Dedifferentiated amniotic fluid mesenchymal stem cell (primary cell): ENCODE data around the gene PPP1R15B.

Source experiments
- DNase-seq: peaks from one replicate; pipeline ENCODE4 v3.0.0-alpha.2; 2016; ENCODE audit errors: extremely low spot score

PPP1R15B gene

DNA sequence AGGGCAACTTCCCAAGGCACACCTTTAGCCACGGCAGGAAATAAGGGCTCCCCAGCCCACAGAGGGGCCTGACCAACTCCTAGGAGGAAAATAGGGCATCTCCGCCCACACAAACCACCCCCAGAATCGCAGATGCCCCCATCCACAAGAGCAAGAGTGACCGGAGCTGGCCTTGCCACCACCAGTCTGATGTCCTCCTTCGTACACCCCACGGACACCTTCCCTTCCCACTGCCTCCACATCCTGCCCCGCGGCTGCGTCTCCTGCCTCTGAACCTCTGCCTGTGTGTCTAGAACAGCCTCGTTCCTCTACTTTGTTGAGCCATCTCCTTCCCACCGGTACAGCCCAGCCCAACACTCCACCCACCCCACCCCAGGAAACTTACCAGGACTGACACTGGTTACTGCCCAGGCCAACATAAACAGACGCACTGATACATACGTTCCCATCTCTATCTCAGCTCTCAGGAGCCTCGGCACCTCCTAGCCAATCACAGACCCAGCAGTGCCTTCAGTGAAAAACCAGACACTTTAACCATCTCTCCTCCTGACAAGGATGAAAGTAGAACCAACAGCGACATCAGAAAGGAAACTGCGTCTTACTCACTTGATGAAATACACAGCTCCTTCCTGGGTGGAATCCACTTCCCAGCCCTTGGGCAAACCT is 44.3 kb downstream of the PPP1R15B start:
- no peak for DNase-seq

DNA sequence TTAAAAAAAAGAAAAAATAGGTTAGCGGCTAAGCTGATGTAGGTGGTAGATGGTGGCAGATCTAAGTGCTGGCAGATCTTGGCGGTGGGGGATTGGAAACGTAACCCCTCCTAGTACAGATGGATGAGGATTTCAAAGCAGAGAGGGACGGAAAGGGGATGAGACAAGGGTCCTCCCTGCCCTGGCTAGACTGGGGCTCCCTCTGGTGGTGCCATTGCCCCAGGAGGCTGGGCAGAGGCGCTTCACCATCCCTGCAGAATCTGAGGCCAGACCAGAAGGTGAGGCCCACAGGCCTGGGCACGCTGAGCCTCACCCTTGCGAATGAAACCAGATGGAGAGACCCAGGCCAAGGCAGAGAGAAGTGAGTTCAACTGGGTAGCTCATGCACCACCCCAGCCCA is 44.9 kb downstream of the PPP1R15B start:
- no peak for DNase-seq

DNA sequence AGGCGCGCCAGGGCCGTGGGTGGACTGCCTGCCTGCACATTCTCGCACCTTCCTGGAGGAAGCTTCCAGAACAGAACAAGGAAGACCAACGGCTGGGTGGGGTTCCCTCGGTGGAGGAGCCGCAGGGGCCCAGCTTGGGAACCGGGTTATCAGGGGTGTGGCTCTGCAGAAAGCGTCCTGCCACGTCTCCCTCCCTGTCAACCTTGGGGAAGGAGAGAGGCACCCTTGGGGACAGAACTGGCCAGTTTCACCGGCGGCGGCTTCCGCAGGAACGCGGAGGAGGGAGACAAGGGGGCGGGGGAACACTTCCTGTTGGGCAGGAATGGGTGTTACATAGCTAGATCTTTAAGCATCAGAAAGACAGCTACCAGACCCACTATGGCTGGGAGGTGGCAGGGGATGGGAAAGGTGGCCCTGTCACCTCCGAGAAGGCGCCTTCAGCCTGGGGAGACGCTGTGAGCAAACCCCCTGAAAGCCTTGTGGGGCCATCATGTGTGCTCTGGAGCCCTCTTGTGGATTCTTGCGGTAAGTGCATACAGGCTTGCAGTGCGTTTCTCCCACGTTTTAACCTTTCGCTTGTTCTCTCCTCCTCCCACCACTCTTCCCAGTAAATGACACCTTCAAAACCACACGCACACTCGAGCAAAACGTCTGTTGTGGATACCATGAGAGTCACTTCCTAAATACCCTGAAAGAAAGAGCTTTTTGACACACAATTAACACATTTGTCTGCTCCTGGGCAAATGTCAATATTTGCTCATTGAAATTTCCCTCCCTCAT is 48.1 kb downstream of the PPP1R15B start:
- DNase-seq = peak; percentile 69

DNA sequence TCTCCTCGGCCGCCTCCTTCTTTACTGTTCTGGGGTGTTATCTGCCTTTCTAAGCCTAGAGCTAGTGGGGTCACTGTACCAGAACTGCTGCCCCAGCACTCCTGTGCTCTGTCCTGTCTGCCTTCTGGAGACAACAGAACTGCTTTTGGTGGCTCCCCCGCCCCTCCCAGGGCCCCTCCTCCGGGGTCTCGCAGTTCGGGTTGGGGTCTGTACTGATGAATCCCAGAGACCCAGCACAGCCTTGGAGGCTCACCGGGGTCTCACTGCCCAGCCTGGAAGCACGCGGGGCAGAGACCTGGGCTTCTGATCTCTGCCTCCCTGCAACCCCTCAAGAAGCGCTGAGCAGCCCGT is 48.7 kb downstream of the PPP1R15B start:
- no peak for DNase-seq

DNA sequence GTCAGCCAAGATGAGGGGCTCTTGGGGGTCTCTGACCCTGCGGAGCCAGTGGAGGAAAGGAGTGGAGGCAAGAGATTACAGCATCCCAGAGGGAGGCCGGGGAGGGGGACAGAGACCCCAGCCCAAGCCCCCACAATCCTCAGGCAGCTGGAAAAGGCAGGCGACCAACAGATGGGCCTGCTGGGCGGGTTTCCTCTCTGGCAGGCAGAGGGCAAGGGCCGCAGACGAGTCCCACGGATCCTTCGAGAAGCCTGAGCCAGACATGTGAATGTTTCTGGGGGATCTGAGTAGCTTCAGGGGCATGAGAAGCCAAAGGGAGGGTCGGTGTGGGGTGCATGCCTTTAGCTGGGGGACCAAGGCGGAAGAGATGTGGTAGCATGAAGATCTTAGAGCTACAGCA is 49.8 kb downstream of the PPP1R15B start:
- DNase-seq = no peak

DNA sequence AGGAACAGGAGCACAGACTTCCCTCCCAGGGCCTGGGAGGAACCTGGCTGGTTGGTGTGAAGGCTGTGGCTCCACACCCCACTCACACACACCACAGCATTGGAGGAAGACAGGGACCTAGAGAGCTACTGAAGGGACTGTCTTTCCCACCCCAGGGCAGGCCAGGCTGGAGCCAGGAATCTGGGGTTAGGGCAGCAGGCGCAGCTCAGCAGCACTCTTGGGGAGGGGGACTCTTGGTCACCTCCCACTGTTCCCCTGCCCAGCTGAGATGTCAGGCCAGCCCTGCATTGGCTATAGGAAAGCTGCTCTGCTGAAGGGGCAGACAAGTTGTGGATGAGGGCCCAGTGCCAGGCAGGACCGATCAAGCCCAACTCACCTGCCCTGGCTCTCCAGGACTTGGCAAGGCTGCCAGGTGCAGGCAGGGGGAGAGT is 50.3 kb downstream of the PPP1R15B start:
- DNase-seq = no peak

DNA sequence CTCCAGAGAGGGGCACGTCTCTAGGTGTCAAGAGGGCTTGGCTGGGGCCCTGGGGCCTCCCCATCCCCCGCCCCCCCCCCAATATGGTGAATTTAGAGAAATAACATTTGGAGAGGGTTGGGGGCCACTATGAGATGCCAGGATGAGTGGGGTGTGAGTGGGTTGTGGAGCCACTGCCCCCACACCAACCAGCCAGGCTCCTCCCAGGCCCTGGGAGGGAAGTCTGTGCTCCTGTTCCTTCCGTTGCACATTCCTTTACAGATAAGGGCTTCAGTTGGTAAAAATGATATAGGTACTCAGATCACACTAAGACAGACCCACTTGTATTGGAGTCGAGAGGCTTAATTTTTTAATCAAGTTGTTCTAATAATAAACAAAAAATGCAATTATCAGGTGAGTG is 51.3 kb downstream of the PPP1R15B start:
- no peak for DNase-seq

DNA sequence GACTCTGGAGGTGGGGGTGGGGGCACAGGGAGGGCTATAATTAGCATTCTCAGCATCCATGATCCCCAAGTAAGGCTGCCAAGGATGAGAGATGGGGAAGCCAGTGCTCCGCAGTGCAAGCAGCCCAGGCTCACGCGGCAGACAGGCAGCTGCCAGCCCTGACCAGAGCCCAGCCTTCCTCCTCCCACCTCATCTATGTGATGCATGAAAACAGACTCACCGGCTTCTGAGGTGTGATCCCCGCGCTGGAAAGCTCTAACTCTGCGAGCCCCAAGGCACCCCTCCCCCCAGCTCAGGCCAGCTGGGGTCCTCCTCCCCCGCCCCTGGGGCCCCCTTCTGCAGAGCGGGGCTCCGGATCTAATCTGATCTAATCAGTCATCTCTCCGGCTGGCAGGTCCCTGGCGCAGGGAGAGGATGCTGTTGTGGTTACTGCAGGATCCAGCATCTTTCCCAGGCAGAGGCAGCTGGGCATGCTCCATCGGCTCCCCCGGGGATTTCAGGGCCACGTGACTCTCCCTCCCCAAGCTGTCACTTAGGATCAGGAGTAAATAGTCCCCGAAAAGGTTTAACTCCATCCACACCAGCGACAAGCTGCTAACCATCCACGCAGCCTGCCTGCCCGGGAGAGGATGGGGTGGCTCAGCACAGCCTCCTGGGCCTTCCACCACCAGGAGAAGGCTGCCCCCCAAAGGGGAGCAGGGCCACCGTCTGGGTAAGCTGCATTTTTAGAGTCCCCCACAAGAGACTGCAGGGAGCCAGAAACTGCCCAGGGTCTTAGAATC is 52.0 kb downstream of the PPP1R15B start, which contains the start of gene PLEKHA6:
Gene PLEKHA6, minus strand, starts transcription at position 456 of the 782 bp plus-strand sequence. CDS start 86,202 bp downstream, outside the sequence.
- DNase-seq = peak; percentile 35

DNA sequence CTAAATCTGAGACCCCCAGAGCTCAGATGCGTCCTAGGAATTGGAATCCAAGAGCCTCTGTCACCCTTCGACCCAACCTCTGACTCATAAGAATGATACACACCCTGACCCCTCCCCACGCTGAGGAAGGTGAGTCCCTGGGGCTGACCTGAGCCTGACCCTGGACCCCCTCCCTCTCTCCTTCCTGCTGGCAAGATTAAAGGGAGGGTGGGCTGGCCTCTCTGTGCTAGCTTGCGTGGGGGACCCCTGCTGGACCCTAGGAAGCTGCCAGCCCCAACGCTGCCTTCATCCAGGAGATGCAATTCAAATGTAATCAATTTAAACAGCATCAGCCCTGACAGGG is 52.5 kb downstream of the PPP1R15B start:
- DNase-seq = no peak

DNA sequence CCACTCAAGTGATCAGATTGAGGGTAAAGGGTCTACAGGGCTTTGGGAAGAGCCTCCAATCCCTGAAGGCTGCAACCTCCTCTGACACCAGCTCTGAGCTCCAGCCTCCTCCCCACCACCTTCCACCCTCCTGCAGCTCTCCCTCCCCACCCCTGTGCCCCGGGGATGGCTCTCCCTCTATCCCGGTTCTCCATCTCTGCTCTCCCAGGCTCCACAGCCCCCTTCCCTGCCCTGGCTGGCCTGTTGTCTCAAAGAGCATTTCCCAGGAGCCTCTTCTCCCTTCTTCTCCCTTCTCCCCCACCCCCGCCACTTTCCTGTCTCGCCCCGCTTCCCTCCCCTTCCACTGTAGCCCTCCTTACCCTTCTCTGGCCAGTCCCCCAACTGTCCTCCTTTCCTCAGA is 53.0 kb downstream of the PPP1R15B start:
- no peak for DNase-seq

DNA sequence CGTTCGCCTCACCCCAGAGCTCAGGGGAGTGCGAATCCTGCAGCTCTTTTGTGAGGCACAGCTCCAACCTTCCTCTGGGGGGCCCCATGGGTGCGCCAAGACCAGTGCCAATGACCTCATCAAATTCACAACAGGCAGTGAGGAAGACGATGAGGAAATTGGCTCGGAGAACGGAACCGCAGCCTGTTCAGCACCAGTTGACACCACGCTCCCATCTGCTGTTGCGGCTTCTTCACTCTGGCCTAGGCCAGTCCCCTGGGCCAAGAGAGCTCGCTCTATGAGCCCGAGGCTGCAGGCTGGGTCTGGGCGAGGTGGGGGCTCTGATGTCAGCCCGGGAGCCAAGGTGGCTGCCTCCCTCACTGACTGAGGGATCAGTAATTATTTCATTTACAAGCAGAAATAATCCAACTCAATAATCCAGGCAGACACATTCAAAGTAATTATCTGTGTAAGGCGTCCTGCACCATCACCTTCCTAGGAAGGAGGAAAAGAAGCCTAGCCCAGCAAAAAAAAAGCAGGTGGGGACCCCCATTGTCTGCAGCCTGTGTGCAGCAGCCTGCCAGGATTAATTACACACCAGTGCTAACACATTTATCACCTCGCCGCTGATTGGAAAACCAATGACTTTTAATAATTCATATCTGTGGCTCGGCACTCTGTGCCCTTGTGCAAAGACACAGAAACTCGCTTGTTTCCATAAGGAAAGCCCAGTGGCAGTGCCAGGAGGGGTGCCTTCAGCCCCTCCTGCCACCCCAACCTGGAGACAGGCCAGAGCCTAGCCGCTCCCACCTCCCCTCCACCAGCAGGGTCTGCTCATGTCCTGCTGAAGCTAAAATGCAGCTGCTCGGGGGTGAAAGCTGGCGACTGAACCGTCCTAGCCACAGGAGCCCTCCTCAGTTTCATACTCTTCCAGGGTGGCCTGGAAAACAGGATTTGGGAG is 53.8 kb downstream of the PPP1R15B start:
- no peak for DNase-seq

DNA sequence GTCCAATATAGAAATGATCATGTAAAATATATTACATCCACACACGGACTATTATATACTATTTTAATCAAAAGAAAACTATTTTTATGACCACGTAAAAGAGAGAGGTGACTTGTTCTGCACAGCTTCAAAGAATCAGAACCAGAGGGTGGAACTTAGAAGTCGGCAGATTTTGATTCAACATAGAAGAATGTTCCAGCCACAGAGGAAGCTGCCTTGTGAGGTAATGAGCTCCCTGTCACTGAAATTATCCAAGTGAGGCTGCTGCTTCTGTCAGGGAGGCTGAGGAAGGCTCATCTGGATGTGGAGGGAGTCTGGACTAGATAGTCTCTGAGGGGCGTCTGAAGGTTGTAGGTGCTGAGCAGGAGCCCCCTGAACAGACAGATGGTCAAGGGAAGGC is 54.6 kb downstream of the PPP1R15B start:
- no peak for DNase-seq

DNA sequence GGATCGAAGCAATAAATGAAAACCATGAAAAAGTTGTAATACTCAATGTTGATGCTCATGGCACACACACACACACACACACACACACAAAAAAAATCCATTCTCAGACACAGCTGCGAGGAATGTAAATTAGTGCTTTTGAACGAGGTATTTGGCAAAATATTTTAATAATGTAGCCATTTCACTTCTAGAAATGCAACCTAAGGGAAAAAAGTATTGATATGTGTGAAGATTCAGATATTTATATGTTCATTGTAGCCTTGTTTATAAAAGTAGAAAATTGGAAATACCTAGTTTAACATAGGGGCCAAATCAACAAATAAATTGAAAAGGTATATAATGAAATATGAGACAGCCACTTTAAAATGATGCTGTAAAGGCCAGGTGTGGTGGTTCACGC is 55.7 kb downstream of the PPP1R15B start:
- no peak for DNase-seq

DNA sequence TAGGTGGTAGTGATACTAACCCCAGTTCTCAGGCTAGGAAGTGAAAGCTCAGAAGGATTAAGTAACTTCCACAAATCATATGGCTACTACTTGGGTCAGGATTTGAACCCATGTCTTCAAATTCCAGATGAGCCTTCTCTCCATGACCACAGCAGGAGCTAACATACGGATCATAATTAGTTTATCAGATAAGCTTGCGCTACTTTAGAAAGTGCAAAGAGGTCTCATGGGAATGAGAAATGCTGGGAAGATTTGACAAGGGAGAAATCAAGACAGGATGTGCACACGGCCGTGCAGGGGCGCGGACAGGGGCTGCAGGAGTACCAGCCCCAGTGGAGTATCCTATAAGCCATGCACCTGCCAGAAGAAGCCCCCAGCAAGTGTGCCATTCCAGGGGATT is 57.0 kb downstream of the PPP1R15B start:
- no peak for DNase-seq
